GM21529 (cell line): ENCODE results near the gene CHCHD5.
"Not testable (repeated sequence)": the region's sequence is repeated elsewhere in the genome, so short reads cannot be mapped to it uniquely, and the experiment has no call there.

Experiments used
- ATAC-seq: cut with Tn5 transposase; IDR thresholded peaks from one replicate; pipeline ENCODE4 v1.9.1; 2021; ENCODE audit not compliant: unreplicated experiment

The CHCHD5 gene

GRCh38 chr2:112585873-112586464, 1.6 kb downstream of the CHCHD5 start:
- ATAC-seq: no peak

GRCh38 chr2:112588611-112589045, 4.2 kb downstream of the CHCHD5 start:
- ATAC-seq: no peak

- no peak for ATAC-seq
These were observed 7.0 kb downstream of the CHCHD5 start for GRCh38 chr2:112591413-112591812.

GRCh38 chr2:112593736-112594135, 9.3 kb downstream of the CHCHD5 start:
- no peak for ATAC-seq

GRCh38 chr2:112597537-112598322, 13.3 kb downstream of the CHCHD5 start:
- no peak for ATAC-seq

GRCh38 chr2:112600634-112601033, 16.2 kb downstream of the CHCHD5 start:
- ATAC-seq: no peak

- no peak for ATAC-seq
These were observed 17.3 kb downstream of the CHCHD5 start for GRCh38 chr2:112601754-112602153.

GRCh38 chr2:112602917-112603316, 18.5 kb downstream of the CHCHD5 start:
- no peak for ATAC-seq

GRCh38 chr2:112603731-112604130, 19.3 kb downstream of the CHCHD5 start:
- no peak for ATAC-seq

- ATAC-seq: no peak
These were observed 20.5 kb downstream of the CHCHD5 start for GRCh38 chr2:112604952-112605351.

- no peak for ATAC-seq
These were observed 21.5 kb downstream of the CHCHD5 start for GRCh38 chr2:112605926-112606325.

GRCh38 chr2:112606547-112606946, 22.1 kb downstream of the CHCHD5 start:
- no peak for ATAC-seq

GRCh38 chr2:112607680-112608438, 23.4 kb downstream of the CHCHD5 start:
- no peak for ATAC-seq

- not testable (repeated sequence) for ATAC-seq
These were observed 24.9 kb downstream of the CHCHD5 start for GRCh38 chr2:112609320-112609719.

GRCh38 chr2:112612283-112612682, 27.9 kb downstream of the CHCHD5 start:
- not testable (repeated sequence) for ATAC-seq

- no peak for ATAC-seq
These were observed 29.9 kb downstream of the CHCHD5 start for GRCh38 chr2:112614201-112614840.

- no peak for ATAC-seq
These were observed 30.6 kb downstream of the CHCHD5 start for GRCh38 chr2:112615051-112615450.

- ATAC-seq: not testable (repeated sequence)
These were observed 31.4 kb downstream of the CHCHD5 start for GRCh38 chr2:112615798-112616197.

GRCh38 chr2:112618383-112618782, 34.0 kb downstream of the CHCHD5 start:
- no peak for ATAC-seq

- no peak for ATAC-seq
These were observed 37.5 kb downstream of the CHCHD5 start for GRCh38 chr2:112621790-112622527.

- no peak for ATAC-seq
These were observed 38.1 kb downstream of the CHCHD5 start for GRCh38 chr2:112622528-112622849.
